SKM-1 (cell line): Measurements from ENCODE around the gene STAG1.
"Not testable (repeated sequence)": the region's sequence is repeated elsewhere in the genome, so short reads cannot be mapped to it uniquely, and the experiment has no call there.

Experiments
- DNase-seq: peaks from one replicate; lab custom pipeline; 2025; ENCODE audit not compliant: unreplicated experiment; lab: John Stamatoyannopoulos, UW

Gene STAG1

GRCh38 chr3:136427236-136427635 lies 324.9 kb downstream of the STAG1 start:
- DNase-seq = no peak

- DNase-seq = no peak
These were observed 337.7 kb downstream of the STAG1 start for GRCh38 chr3:136414476-136414875.

GRCh38 chr3:136412307-136412706 lies 339.9 kb downstream of the STAG1 start:
- DNase-seq = no peak

- no peak for DNase-seq
These were observed 342.6 kb downstream of the STAG1 start for GRCh38 chr3:136409549-136409948.

GRCh38 chr3:136404056-136404455 lies 348.1 kb downstream of the STAG1 start:
- no peak for DNase-seq

- no peak for DNase-seq
These were observed 355.3 kb downstream of the STAG1 start for GRCh38 chr3:136396916-136397315.

- no peak for DNase-seq
These were observed 361.6 kb downstream of the STAG1 start for GRCh38 chr3:136390574-136390973.

GRCh38 chr3:136387031-136387430 lies 365.1 kb downstream of the STAG1 start:
- no peak for DNase-seq

- DNase-seq = no peak
These were observed 366.7 kb downstream of the STAG1 start for GRCh38 chr3:136385457-136385856.

- DNase-seq = no peak
These were observed 371.1 kb downstream of the STAG1 start for GRCh38 chr3:136381051-136381450.

GRCh38 chr3:136380530-136380929 lies 371.6 kb downstream of the STAG1 start:
- no peak for DNase-seq

- DNase-seq = no peak
These were observed 374.2 kb downstream of the STAG1 start for GRCh38 chr3:136378011-136378410.

GRCh38 chr3:136377508-136377907 lies 374.7 kb downstream of the STAG1 start:
- no peak for DNase-seq

GRCh38 chr3:136375800-136376199 lies 376.4 kb downstream of the STAG1 start:
- DNase-seq = not testable (repeated sequence)

GRCh38 chr3:136366289-136366688 lies 385.9 kb downstream of the STAG1 start:
- no peak for DNase-seq

- no peak for DNase-seq
These were observed 398.7 kb downstream of the STAG1 start for GRCh38 chr3:136353461-136353860.

GRCh38 chr3:136351905-136352304 lies 400.3 kb downstream of the STAG1 start:
- DNase-seq = no peak

- DNase-seq = no peak
These were observed 400.8 kb downstream of the STAG1 start for GRCh38 chr3:136351351-136351750.

GRCh38 chr3:136350557-136350956 lies 401.6 kb downstream of the STAG1 start:
- no peak for DNase-seq

GRCh38 chr3:136350132-136350531 lies 402.0 kb downstream of the STAG1 start:
- no peak for DNase-seq

- no peak for DNase-seq
These were observed 405.7 kb downstream of the STAG1 start for GRCh38 chr3:136346486-136346885.

GRCh38 chr3:136343873-136344555 lies 408.2 kb downstream of the STAG1 start:
- DNase-seq = no peak

- no peak for DNase-seq
These were observed 408.7 kb downstream of the STAG1 start for GRCh38 chr3:136343446-136343845.
